ENCODE data around the gene CPD.

GRCh38 chr17:30352240-30352814 is 26.4 kb upstream of the CPD start:
- no peak for TF ChIP-seq CTCF (IDR thresholded peaks at IDR 0.05; ENCODE audit: low read depth, low read length, missing input control)
- no peak for TF ChIP-seq RAD21 (IDR thresholded peaks at IDR 0.05)
- TF ChIP-seq GABPA (IDR thresholded peaks at IDR 0.05 in 1 of 2, conservative IDR thresholded peaks at IDR 0.05 in 1 of 2), result no peak
